ENCODE measurements around the gene OTOA.
"Not testable (repeated sequence)": the region's sequence is repeated elsewhere in the genome, so short reads cannot be mapped to it uniquely, and the experiment has no call there.

OTOA gene

DNA sequence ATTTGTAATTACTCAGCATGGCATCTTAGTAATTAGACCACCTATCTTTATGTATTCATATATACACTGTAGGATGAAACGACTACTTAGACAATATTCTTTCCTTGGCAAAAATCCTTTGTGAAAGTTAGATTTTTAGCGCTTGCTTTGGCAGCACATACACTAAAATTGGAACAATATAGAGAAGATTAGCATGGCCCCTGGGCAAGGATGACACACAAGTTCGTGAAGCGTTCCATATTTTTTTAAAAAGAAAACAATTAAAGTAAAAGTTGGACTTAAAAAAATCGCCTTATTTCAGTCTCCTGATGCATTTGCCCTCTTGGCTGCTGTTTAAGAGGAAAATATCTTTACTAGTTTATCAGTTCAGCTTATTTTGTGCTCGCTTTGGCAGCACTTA is 21.9 kb upstream of the OTOA start:
- DNase-seq (ENCODE audit: low read depth, low spot score) = no peak

- no peak for DNase-seq (ENCODE audit: low read depth, low spot score)
Measured at GRCh38 chr16:21642861-21643260, 20.9 kb upstream of the OTOA start.

DNA sequence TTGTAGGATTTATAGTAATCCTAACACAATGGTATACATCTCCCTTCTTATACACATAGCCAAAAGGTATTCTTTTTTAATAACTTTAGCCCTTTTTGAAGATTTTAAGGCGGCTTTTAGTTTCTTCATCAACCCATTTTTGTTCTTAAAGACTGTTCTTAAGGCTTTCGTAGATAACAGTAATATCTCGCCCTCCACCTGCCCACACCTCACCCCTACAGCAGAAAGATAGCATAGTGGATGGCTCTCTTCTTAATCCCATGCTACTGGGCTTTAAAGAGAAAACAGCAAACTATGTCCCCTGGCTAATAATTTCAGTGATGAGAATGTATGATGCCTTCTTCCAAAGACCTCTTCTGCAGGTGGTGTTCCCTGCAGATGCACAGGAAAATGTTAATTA is 20.0 kb upstream of the OTOA start:
- no peak for DNase-seq (ENCODE audit: low read depth, low spot score)

- no peak for DNase-seq (ENCODE audit: low read depth, low spot score)
Measured at GRCh38 chr16:21644674-21645073, 19.1 kb upstream of the OTOA start.

GRCh38 chr16:21645261-21645721 is 18.5 kb upstream of the OTOA start:
- DNase-seq (ENCODE audit: low read depth, low spot score) = no peak

DNA sequence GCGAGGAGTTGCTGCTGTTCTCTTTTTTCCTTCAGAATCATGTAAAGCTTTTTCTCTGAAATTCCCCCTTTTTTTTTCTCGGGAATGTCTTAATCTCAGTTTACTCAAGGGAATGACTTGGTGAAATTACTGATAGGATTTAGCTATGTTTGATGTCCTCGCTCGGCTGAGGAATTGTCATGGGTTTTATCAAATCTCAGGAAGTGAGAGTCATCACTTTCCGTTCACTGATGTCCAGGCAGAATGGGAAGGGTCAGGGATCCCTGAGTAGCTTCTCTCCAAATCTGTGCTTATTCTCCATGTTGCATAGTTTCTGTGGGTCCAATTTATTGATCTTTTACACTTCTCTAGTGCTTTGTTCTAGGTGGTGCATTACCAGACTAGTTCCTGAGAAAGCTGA is 17.7 kb upstream of the OTOA start:
- DNase-seq (ENCODE audit: low read depth, low spot score) = no peak

- DNase-seq (ENCODE audit: low read depth, low spot score) = no peak
Measured at GRCh38 chr16:21646721-21647561, 16.8 kb upstream of the OTOA start.

- no peak for DNase-seq (ENCODE audit: low read depth, low spot score)
Measured at GRCh38 chr16:21647562-21648164, 16.1 kb upstream of the OTOA start.

- not testable (repeated sequence) for DNase-seq (ENCODE audit: low read depth, low spot score)
Measured at GRCh38 chr16:21649826-21650406, 13.9 kb upstream of the OTOA start.

DNA sequence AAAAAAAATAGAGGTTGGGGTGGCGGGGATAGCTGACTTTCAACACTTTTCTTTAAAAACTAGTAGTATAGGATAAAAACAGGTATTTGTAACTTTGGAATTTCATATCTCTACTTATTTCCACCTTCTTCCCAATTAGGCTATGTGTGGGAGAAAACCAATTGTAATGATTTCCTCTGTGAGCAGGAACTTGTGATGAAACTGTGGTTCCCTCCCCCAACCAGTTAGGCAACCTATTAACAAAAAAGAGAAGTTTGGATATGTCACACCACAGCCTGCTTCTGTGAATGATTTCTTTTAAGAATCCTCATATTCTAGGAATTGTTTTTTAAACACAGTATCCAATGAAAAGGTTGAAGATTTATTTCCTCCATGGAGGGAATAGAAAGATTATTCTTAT is 13.2 kb upstream of the OTOA start:
- DNase-seq (ENCODE audit: low read depth, low spot score) = no peak

DNA sequence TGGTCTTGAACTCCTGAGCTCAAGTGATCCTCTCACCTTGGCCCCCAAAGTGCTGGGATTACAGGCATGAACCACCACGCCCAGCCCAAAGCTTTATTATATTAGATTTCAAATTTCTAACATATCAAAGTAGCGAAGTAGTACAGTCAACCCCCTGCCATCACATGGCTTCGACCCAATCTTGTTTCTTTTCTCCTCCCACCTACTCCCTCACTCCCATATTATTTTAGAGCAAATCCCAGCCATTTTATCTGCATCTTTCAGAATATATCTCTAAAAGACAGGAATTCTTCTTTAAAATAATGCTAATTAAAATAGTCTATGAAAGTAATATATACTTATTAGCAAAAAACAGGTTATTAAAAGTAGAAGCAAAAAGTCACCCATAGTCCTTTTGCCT is 12.3 kb upstream of the OTOA start:
- no peak for DNase-seq (ENCODE audit: low read depth, low spot score)

DNA sequence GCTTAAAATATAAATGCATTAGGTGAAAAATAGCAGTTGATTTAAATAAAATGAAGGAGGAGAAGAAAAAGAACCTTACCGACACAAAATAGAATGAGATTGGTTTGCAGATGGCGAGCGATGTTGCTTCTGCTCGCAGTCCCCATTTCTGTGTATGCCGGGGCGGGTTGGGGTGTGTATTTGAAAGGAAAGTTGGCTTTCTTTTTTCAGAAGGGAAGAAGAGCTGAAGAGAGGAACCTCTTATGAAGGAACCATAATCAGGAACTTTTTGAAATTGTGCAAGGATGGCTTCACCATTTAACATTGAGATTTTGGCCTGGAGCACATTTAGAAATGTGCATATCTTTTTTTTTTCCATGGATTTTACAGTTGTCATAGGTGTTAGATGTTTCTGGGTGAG is 11.3 kb upstream of the OTOA start, which contains the start of gene IGSF6:
Gene IGSF6 (minus strand): TSS at position 156 of the 400 bp plus-strand sequence. CDS start 10 bp downstream, at position 146.
- no peak for DNase-seq (ENCODE audit: low read depth, low spot score)

DNA sequence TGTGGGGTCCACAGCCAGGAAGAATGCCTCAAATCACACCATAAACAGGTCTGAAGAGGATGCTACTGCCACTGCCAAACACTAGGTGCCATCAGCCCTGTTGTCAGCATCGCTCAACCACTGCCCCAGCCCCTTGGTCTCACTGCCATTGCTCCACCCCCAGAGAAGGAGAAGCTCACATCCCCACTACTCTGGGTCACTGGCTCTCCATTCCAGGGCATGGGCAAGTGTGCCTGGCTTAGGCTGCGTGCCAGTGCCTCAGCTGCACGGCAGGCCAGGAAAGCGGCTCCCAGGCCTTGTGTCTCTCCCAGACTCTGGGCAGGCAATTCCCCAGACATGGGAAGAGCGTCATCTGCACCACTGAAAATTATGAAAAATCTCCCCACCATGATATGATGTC is 10.2 kb upstream of the OTOA start:
- no peak for DNase-seq (ENCODE audit: low read depth, low spot score)

DNA sequence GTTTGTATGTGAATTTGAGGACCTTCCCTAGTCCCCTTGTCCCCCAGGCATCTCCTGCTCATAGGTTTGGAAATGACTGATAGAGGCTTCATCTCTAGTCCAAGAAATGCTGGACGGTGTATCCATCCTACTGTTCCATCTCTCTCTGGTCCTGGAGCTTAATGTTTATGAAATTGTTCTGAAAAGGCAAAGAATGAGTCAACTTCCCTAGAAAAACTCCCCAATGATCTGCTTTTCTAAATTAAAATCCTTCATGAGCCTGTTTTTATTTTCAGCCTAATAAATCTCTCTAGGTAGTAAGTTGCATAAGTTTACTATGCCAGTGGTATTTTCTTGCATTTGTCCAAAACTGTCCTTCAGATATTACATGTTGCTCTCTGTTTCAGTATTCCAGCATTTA is 9.3 kb upstream of the OTOA start:
- DNase-seq (ENCODE audit: low read depth, low spot score) = no peak

DNA sequence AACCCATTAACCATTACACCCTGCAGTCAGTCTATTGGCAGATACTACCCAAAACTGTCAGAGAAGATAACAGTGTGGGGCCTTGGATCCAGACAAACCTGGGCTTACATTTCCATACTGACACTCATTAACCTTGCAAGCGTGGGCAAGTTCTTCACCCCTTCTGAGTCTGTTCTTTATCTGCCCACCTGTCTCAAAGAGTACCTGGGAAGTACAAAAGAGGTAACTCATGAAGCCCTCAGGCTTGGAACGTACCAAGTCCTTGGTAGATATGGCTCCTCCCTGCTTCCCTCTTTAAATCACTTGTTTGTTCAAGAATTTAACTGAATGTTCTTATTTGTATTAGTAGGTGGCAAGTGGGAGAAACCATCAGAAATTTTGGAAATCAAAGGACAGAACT is 8.9 kb upstream of the OTOA start:
- no peak for DNase-seq (ENCODE audit: low read depth, low spot score)

DNA sequence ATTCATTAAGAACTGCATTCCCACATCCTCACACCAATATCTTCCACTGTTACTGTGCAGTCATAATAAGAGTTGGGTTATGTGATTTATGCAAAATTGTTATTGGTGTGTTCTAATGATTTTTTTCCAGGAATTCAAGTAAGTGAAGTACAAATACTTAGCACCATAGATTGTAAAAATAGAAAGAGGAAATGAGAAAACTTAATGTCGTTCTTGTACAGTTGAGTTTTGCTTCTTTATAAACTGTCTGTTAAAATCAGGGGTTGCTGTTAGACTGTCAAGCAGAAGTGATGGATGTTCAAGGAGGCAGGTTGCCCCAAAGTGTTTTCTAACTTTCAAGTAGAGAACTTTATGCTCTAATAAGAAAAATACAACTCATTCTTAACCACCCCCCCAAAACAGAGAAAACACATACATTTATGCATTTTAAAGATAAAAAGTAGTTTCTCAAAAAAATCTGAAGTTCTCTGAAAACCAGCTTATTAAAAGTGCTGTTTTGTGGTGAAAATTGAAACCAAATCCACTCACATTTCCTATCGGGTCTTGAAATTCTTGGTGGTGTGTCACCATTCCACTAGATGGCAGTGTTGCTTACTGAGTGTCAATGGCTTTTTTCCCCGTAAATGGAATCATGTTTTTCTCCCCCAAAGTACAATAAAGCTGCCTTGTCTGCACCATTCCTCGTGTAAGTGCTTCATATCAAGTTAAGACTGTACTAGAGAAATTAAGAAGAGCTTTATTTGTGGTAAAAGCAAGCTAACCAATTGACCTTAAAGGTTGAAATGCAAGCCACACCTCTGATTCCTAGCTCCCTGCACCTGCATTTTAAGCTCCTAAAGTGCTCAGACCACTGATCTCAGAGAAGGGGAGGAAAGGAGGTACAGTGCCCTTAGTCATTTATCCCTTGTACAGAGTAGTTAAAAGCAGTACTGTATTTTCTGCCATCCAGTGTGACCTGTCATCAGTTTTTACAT is 6.7 kb upstream of the OTOA start:
- DNase-seq (ENCODE audit: low read depth, low spot score) = no peak

- DNase-seq (ENCODE audit: low read depth, low spot score) = no peak
Measured at GRCh38 chr16:21659124-21659523, 4.6 kb upstream of the OTOA start.

- DNase-seq (ENCODE audit: low read depth, low spot score) = no peak
Measured at GRCh38 chr16:21664801-21665492, 1.2 kb downstream of the OTOA start.

GRCh38 chr16:21666772-21667171 is 3.0 kb downstream of the OTOA start:
- DNase-seq (ENCODE audit: low read depth, low spot score) = no peak

GRCh38 chr16:21667575-21667974 is 3.8 kb downstream of the OTOA start:
- DNase-seq (ENCODE audit: low read depth, low spot score) = no peak

- no peak for DNase-seq (ENCODE audit: low read depth, low spot score)
Measured at GRCh38 chr16:21673469-21673868, 9.7 kb downstream of the OTOA start.

Measured in iPS DF 19.7 (cell line).